GM21529 (cell line): ENCODE measurements around the gene OSM.

Source experiments
- ATAC-seq: cut with Tn5 transposase; IDR thresholded peaks from one replicate; pipeline ENCODE4 v1.9.1; 2021; ENCODE audit not compliant: unreplicated experiment

OSM gene

GRCh38 chr22:30297991-30298701 lies 31.5 kb upstream of the OSM start:
- no peak for ATAC-seq

- ATAC-seq, result no peak
Observed at GRCh38 chr22:30297276-30297990, 30.8 kb upstream of the OSM start.

- ATAC-seq, result no peak
Observed at GRCh38 chr22:30296833-30297232, 30.2 kb upstream of the OSM start.

GRCh38 chr22:30296324-30296723 lies 29.7 kb upstream of the OSM start:
- ATAC-seq, result no peak

GRCh38 chr22:30295576-30295975 lies 28.9 kb upstream of the OSM start:
- no peak for ATAC-seq

GRCh38 chr22:30294830-30295229 lies 28.2 kb upstream of the OSM start:
- no peak for ATAC-seq

GRCh38 chr22:30294066-30294465 lies 27.4 kb upstream of the OSM start:
- ATAC-seq, result no peak

GRCh38 chr22:30293026-30293425 lies 26.4 kb upstream of the OSM start:
- no peak for ATAC-seq

- ATAC-seq, result no peak
Observed at GRCh38 chr22:30292069-30292970, 25.7 kb upstream of the OSM start.

- ATAC-seq, result no peak
Observed at GRCh38 chr22:30291058-30291892, 24.6 kb upstream of the OSM start.

GRCh38 chr22:30290342-30291057 lies 23.8 kb upstream of the OSM start:
- ATAC-seq, result no peak

- ATAC-seq, result peak; percentile 21
Observed at GRCh38 chr22:30289980-30290313, 23.3 kb upstream of the OSM start.

- ATAC-seq, result peak; percentile 63
Observed at GRCh38 chr22:30289141-30289979, 22.7 kb upstream of the OSM start, which contains the start of gene CASTOR1. CASTOR1 (minus strand) TSS chr22:30289505; CDS start chr22:30289497, 8 bp downstream.

GRCh38 chr22:30288419-30289140 lies 21.9 kb upstream of the OSM start:
- ATAC-seq, result no peak

- peak; percentile 24 for ATAC-seq
Observed at GRCh38 chr22:30287648-30288418, 21.2 kb upstream of the OSM start.

GRCh38 chr22:30286813-30287647 lies 20.4 kb upstream of the OSM start:
- no peak for ATAC-seq

GRCh38 chr22:30286331-30286730 lies 19.7 kb upstream of the OSM start:
- ATAC-seq, result no peak
